CD4-positive, alpha-beta T cell treated with Interleukin-15 for 1 hour (primary cell): ENCODE results near the gene PAN3.
"Not testable (repeated sequence)": the region's sequence is repeated elsewhere in the genome, so short reads cannot be mapped to it uniquely, and the experiment has no call there.

ENCODE experiments used
- DNase-seq: peaks from one replicate; pipeline ENCODE4 v3.0.0-alpha.2; 2020

PAN3 gene

DNA sequence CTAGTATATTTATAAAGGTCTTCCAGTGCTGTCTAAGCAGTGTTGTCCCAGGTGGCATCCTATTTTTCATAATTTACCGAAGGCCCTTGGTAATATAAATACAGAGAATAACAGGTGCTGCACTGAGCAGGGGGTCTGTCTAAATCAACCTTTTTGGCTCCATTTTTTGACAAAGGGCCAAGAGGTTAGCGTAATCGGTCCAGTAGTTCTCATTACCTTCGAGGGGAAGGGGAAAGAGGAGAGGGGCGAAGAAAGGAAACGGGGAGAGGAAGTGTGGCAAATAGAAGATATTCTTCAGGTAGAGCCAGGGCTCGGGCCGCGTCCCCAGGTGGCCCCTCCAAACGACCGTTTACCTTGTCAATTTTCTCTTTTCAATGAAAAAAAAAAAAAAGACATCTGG is 749 bp upstream of the PAN3 start:
- DNase-seq: no peak

DNA sequence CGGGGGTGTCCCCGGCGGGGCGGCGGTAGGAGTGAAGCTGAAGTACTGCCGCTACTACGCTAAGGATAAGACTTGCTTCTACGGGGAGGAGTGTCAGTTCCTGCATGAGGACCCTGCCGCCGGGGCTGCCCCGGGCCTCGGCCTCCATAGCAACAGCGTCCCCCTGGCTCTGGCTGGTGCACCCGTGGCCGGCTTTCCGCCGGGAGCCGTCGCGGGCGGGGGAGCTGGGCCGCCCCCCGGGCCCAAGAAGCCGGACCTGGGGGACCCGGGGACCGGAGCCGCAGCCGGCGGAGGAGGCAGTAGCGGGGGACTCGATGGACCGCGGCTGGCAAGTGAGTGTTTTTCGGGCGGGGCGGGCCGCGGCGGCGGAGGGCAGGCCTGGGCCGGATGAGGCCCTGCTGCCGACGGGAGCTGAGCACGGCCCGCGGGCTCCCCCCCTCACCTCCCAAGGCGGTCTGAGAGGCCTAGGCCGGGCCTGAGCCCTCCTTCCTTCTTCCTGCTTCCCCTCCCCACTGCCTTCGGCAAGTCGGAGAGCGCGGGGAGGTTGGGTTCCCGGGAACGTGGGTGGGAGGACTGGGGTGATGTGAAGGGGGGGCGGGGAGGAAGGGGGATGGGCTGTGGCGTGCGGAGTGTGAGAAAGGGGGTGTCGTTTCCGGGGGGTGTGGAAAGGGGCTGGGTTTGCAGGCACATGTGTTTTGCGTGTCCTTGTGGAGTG is 568 bp downstream of the PAN3 start:
- peak; percentile 92 for DNase-seq

DNA sequence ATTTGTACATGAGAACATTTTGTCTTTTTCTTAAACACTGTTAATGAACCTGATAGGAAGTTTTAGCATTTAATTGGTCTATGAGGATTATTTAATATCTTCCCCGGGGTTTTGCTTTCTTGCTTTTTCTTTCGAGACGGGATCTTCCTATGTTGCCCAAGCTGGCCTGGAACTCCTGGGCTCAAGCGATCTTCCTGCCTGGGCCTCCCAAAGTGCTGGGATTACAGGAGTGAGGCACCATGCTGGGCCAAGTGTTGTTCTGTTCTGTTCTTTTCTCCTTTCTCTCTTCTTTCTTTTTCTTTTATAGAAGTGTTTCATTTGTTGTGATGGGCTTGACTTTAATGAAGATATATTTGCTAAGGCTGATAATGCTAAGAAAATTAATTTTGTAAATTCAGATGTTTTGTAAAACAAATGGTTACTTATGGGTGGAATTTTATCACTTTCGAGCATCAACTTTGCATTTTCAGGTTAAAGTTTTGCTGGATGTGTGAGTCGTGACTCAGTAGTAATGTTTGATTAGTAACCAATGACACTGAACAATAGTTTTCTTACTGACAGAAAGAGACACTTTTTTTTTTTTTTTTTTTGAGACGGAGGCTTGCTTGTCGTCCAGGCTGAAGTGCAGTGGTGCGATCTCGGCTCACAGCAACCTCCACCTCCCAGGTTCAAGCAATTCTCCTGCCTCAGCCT is 2.2 kb downstream of the PAN3 start:
- no peak for DNase-seq

DNA sequence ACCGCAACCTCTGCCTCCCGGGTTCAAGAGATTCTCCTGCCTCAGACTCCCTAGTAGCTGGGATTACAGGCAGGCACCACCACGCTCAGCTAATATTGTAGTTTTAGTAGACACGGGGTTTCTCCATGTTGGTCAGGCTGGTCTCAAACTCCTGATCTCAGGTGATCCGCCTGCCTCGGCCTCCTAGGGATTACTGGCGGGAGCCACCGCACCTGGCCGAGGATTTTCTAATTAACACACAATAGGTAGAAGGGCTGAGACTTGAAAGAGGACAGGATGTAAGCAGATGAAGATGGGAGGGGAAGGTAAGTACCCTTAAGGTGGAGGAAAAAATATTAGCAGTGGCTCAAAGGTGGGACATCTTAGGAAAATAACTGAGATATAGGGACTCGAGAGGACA is 3.2 kb downstream of the PAN3 start:
- DNase-seq: not testable (repeated sequence)

DNA sequence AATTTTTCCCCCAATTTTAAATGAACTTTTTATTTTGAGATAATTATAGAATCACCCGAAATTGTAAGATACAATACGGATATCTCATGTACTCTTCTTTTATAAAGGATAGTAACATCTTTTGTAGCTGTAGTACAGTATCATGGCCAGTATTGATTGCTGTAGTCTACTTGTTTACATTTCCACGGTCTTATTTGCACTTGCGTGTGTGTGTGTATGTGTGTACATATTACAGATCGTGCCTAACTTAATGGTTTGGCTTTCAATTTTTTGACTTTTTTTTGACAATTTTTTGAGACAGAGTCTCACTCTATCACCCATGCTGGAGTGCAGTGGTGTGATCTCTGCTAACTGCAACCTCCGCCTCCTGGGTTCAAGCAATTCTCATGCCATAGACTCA is 6.7 kb downstream of the PAN3 start:
- no peak for DNase-seq

DNA sequence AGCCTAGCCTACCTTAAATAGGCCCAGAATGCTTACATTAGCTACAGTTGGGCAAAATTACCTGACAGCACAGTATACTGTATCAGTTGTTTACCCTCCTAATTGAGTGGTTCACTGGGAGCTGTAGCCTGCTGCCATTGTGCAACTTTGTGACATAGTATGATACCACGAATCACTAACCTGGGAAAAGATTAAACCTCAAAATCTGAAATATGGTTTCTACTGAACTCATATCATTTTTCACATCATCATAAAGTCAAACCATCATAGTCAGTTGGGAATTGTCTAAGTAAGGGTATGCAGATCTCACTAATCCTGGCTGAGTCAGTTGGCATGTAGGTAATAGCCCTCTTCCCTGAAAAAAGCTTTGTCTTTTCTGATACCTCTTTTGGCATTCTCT is 9.2 kb downstream of the PAN3 start:
- no peak for DNase-seq

DNA sequence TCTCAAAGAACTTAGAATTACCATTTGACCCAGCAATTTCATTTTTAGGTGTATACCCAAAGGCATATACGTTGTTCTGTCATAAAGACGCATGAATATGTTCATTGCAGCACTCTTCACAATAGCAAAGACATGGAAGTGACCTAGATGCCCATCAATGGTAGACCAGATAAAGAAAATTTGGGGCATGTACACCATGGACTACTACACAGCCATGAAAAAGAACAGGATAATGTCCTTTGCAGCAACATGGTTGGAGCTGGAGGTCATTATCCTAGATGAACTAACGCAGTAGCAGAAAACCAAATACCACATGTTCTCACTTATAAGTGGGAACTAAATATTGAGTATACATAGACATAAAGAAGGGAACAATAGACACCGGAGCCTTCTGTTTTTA is 20.7 kb downstream of the PAN3 start:
- no peak for DNase-seq

DNA sequence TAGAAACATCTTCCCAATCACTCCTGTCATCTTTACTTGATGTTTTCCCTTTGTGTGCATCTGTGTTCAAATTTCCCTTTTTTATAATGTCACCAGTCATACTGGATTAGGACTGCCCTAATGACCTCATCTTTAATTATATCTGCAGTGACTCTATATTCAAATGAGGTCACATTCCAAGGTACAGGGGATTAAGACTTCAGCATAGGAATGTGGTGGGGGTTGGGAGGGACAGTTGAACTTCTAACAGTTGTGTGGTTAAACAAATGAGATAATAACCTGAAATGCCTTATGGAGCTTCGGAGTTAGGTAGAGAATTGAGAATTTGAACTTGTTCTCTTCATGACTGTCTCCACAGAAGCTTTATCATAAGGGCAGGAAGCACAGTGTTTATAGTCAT is 23.0 kb downstream of the PAN3 start:
- no peak for DNase-seq

DNA sequence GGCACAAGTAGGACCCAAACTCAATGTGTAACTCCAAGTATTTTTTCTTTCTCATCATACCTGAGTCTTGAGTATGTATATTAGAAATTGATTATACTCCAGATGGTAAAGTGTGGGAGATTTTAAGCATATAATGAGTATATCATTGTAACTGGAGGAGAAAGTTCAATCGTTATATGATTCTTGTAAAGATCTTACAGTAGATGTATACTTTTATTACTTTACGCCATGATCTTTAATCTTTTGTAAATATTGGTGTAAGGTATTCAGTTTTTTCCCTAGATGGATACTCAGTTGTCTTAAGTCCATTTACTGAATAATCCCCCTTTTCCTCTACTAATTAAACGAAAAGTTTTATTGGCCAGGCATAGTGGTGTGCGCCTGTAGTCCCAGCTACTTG is 25.2 kb downstream of the PAN3 start:
- no peak for DNase-seq

DNA sequence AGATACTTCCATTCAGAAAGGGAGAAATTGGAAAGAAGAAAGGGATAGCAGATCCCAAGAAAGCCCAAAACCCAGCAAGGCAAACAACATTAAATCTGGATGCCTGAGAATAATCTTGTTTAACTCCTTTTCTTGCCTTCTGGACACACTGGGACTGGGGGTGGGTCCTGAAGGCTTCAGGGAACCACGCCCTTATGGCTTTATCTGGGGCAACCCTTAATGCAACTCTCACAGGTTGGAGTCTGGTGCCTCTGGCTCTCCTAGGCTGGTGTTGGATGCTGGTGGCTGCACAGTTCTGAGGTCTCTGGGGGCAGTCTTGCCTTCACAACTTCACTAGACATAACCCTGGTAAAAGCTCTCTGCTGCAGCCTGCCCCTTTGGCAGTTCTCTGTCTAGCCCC is 27.9 kb downstream of the PAN3 start:
- no peak for DNase-seq

DNA sequence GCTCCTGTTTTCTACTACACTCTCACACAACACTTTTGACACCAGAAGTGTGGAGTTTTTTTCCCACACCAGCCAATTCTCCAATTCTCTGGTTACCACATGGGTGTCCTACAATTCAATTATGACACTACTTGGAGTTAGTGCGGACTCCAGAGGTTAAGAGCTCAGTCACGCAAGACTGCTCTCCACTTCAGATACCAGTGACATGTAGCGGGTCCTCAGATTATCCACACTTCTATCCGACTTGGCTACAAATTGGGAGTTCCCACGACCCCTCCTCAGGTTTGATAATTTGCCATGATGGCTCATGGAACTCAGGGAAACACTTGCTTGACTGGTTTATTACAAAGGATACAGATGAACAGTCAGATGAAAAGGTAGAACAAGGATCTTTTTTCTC is 32.9 kb downstream of the PAN3 start:
- DNase-seq: no peak

DNA sequence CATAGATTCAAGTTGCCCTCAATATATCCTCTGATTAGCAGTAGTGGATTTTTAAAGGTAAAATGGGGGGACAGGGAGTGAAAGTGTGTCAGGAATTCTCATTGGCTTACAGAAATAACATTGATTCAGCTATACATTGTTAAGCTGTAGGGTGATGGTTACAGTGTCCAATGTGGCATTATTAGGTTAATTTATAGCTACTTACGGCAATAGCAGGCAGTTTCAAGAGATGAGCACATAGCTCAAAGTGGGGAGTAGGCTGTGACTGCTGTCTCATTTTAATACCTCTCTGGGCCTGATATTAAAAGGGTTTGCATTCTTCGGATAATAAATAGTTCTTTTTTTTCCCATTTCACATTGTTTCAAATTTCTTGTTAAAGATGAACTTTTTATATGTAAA is 34.6 kb downstream of the PAN3 start:
- DNase-seq: no peak

DNA sequence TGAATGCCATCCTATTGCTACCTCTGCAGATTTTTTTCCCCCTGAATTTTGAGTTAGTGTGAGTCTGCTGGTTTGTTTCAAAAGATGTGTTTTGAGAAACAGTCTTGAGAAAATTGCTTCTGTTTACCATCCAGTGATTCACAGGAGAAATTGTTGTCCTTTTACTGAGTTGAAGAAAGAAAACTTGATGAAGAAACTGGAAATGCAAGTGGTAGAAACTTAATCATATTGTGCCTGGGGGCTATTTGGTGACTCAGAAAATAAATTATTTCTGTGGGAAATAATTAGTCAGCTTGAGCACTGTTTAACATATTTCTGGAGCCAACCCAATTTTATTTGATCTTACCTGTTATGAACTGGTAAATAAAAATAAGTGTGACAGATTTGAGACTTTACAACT is 35.4 kb downstream of the PAN3 start:
- DNase-seq: no peak

DNA sequence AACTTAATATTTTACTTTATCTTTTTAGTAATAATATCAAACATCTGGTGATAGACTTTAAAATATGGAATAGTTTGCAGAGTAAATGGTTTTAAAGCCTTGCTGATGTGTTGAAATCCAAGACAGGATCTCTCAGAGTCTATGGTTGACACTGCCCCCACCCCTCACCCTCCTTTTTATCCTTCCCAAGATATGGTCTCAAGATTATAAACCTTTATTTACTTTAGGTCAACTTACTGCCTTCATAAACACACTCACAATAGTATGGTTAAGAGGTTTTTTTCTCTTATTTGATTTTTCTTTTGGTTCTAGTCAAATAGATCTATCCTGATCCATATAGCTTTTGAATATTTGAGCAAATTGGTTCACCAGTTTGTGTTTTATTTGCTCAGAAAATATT is 39.0 kb downstream of the PAN3 start:
- no peak for DNase-seq

DNA sequence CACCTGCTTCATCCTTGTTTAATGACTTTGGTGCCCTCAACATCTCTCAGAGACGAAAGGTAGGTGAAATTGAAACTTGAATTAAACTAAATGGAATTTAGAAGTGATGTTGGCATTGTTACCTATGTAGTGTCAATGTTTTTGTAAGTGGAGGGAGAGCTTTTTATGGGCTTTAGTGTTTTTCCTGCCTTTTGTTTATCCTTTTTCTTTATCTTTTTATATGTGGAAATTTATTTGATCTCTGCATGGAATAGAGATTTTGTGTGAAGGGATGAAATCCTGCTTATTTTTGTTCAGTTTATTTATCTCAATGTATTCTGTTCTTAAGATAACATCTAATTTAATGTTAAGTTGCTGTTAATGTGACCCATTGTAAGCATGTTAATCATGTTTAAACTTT is 39.5 kb downstream of the PAN3 start:
- DNase-seq: no peak

DNA sequence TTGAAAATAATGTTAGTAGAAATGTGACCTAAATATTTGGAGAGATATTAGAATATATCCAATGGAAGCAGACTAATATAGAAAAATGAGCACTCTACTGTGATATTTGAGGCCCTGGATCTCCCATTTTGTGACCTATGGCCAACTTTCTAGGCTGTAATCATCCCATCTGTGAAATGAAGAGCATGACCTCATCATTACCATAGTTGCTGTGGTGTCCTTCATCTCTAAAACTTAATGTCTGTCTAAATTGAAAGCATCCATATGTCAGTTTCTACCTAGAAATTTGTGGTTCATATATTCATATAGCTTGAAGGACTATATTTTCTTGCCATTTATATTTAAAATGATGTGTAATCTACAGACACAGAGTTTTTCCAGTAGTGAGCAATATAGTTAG is 41.6 kb downstream of the PAN3 start:
- DNase-seq: no peak

DNA sequence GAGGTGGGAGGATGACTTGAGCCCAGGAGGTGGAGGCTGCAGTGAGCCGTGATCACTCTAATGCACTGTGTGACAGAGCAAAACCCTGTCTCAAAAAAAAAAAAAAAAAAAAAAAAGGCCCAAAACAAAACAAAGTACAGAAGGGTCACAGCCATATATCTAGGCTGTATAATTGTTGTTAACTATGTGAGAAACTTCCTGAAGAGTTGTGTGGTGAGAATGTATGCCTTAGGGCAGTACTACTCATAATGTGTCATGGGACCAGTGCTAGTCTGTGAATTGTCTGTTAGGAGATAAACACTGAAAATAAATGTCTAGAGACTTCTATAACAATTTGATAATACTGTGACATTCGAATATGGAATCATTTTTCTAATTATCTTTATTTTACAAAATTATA is 43.1 kb downstream of the PAN3 start:
- DNase-seq: no peak

DNA sequence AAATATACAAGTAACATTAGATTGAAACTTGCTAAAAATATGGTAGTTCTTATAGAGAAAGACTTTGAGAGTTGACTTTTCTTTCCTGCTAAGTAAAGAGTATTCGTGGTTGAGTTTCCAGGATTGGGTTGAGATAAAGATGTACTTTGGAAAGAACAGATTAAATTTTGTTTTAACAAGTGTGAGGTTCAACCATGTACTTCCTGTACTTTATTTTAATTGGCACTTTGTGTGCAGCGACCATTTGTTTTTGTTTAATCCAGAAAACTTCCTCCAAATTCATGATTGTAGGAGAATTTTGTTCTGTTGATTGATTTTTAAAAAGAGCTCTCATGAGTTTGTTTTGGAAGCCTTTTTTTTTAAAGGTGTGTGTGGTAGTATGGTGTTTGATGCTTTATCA is 46.9 kb downstream of the PAN3 start:
- DNase-seq: no peak

DNA sequence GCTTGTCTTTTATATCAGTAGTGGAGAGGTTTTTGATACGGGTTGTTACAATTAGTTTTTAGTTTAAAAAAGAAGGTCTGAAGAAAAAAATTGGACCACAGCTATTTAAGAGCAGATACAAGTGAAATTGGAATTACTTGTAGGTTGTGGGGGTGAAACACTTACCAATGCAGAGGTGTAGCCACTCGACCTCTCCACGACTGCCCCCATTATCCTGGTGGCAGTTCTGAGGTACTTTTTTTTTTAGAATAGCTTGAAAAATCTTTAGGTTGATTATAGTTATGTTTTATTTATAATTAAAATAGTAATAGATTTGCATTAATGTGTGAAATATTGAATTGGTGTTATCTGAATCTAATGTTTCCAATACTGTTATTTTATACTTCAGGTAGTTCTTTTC is 60.7 kb downstream of the PAN3 start:
- no peak for DNase-seq

DNA sequence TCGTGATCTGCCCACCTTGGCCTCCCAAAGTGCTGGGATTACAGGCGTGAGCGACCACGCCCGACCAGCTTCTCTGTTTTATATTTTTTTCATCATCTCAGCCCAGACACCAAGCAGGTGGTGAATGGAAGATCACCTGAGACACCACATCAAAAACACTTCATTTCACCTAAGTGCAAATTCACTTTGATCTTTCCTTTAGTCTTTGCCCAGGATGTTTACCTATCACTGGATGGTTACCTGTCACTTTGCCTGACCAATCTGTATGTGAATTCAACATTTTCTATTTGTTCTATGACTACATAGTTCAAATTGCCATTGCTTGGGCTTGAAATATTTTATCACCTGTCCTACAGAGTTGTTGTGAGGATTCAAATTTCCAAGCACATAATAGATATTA is 65.7 kb downstream of the PAN3 start:
- DNase-seq: no peak

DNA sequence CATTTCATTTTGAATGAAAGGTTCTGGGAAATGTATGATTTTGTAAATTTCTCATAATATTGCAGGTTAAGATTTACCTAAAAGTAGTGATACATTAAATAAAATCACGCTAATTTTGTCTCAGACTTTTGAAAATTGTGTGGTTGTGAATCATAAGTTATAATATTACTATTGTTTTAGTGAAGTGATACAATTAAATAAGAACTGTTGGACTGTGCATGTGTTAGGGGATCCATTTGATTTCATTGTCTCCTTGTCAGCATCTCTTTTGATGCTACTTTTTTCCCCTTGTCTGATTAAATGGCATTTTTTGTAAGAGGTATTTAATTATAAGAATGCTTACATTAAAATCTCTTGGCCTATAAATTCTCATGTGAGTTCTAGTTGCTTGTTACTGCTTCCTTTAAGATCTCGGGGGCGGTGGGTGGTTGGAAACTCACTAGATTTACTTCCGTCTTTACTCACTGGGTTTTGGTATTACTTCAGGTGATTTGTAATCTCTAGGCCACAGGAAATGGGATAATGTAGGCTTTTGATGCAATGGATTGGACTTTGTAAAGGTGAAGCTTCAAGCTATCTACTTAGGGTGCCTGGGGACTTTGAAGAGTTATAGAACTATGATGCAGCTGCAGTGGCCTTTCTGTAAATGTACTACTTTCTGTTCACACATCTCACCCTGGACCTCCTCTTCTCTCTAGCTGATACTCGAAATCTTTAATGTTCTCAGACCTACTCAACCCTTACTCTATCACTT is 66.5 kb downstream of the PAN3 start:
- DNase-seq: no peak

DNA sequence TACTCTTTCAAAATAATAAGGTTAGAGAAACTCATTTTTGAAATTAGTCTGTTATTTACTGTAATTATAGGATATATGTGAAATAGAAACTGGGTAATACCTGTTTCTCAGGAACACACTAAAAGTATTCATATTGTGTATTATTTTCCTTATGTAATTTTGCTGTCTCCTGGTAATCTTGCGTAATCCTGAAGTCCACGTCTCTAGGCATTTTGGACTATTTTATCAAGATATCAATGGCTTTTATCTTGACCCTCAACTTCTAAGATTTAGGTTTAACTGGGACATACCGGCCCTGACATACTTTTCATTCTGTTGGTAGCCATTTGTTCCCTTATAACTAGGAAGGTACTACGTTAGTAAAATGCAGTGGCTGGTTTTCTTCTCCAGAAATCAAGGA is 80.3 kb downstream of the PAN3 start:
- no peak for DNase-seq

DNA sequence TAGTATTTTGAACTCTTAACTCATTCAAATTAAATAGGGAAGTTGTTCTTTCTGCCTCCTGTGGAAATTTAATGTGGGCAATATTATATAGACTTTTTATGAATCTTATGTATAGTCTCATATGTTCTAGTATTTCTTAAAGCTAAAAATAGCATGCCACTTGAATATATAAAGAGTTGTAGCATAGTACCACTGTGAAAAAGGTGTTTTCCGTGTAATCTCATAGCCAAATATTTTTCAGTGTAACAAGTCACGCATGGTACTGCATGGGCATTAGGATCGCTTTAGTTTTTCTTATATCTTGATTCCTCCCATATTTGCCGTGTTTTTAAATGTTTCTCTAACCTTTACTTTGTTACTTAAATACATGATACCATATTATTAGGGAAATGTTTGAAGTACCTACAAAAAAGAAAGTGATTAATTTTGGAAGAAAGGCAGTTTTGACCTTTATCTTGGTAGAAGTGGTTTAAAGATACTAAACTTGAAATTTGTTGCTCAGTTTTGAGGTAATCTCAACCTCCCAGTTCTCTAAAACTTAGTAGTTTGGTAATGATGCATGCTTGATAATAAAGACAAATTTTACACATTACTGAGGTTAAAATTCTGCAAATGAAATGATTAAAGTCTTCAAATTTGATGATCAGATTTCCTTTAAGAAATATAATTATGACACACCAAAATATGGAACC is 81.2 kb downstream of the PAN3 start:
- no peak for DNase-seq

DNA sequence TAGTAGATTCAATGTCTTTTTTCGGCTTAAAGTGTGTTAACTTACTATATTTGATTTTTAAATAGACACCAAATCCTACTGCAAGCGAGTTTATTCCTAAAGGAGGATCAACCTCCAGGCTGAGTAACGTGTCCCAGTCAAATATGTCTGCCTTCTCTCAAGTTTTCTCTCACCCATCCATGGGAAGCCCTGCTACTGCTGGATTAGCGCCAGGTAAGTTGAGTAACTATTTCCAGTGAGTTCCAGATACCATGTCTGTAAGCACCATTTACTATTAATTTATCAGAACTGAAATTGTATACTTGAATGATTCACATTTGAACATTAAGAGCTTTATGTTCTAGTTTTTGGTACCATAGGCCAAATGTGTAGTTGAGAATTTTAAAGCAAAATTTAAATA is 81.8 kb downstream of the PAN3 start:
- DNase-seq: no peak
